UCSD-AML1 (cell line): ENCODE results near the gene SYF2.

Experiments used
- DNase-seq: peaks from one replicate; lab custom pipeline; 2025; ENCODE audit not compliant: unreplicated experiment; lab: John Stamatoyannopoulos, UW

SYF2 gene

GRCh38 chr1:25185409-25186160 is 46.7 kb downstream of the SYF2 start:
- DNase-seq, result no peak

DNA sequence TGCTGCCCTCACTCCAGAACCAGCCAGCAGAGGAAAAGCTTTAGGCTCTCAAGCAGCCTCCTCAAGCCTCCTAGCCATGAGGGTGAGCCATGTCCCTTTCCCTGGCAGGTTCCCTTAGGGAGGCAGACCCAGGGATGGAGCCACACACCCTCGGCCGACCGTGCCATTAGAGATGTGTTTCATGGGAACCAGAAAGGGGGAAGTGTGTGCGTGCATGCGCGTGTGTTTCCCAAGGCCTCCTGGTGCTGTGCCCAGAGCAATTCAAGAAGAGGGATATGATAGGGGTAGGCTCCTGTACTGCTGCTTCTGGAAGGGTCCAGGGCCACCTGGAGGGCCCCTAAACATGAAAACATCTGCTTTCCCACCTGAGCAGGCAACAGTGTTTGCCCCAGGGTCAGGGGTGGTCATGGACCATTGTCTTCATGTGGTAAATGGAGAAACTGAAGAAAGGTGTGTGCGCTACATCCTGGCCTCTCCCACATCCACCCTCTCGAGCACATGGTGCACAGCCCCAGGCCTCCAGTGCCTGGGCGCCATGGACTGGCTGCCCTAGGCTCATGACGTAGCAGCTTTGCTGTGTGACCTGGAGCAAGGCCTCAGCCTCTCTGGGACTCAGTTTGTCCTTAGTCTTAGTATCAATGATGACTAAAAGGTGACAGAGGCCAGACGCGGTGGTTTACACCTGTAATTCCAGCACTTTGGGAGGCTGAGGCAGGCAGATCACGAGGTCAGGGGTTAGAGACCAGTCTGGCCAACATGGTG is 48.1 kb downstream of the SYF2 start:
- DNase-seq, result no peak

DNA sequence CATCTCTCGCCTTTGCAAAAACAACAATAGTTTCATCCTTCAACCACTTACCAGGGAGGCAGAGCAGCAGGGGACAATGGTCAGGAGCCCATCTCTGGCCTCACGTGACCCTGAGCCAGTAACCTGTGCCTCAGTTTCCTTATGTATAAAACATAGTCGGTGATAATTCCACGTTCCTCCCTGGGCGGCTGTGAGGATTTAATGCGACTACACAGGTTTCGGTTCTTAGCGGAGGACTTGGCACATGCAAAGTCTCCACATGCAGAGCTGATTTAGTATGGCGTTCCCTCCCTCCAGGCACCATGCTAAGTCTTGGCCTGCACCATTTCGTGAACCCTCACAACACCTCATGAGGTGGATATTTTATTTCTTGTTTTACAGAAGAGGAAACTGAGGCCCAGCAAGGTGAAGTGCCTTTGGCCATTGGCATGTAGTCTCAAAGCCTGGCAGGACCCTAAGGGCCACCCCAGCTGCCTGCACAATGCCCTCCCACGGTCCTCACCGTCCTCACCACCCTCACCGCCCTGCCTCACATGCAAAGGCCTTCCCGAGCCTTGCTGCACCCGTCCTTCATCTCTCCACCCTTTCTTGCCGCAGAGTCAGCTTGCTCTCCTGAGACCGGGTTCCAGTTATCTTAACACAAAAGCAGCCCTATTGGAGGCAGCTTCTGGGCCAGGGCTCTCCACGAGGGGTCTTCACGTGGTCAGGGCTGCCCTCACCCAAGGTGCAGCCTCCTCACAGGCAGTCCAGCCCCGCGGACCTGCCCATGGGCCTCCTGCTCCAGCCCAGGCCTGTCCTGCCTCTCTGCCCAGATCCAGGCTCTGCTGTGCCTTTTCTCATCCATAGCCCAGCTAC is 48.9 kb downstream of the SYF2 start:
- no peak for DNase-seq

GRCh38 chr1:25182629-25183028 is 49.7 kb downstream of the SYF2 start:
- no peak for DNase-seq

GRCh38 chr1:25180996-25181395 is 51.3 kb downstream of the SYF2 start:
- DNase-seq, result no peak

GRCh38 chr1:25178917-25179561 is 53.3 kb downstream of the SYF2 start:
- no peak for DNase-seq

DNA sequence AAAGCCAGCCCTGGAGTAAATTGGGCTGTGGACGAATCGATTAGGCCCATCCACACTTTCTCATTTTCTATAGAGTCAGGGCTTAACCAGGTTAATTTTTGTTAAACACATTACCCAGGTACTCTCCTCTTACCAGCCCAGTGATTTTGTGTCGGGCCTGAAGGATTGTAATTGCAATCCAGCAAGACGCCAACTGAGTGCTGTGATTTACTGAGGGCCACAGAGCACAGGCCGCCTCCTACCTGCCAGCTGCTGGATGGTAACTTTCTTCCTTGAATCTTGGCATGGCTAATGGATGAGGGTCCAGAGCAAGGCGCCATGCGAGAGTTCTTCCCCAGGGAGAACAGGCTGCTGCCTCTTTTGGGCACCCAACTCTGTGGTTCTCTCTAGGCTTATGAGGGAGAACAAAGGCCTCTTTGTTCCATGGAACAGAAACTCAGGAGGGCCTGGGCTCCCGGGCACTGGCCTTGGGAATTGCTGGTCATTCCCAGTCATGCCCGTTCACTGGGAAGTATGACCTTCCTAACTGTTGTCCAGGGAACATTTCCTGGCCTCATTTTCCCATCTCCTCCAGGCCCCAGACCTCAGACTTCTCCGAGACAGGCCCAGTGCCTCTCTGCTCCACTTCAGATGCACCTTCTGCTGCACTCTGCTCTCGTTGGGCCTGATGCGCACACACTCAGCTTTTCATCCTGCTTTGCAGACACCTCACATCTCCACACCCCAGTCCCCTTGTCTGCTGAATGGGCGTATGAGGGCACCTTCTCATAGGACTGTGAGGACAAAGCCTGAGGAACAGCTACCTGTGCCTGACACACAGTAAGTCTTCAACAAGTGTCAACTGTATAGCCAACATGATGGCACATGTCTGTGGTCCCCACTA is 57.3 kb downstream of the SYF2 start:
- DNase-seq, result no peak

- DNase-seq, result no peak
These were observed 58.0 kb downstream of the SYF2 start for GRCh38 chr1:25174363-25174729.

DNA sequence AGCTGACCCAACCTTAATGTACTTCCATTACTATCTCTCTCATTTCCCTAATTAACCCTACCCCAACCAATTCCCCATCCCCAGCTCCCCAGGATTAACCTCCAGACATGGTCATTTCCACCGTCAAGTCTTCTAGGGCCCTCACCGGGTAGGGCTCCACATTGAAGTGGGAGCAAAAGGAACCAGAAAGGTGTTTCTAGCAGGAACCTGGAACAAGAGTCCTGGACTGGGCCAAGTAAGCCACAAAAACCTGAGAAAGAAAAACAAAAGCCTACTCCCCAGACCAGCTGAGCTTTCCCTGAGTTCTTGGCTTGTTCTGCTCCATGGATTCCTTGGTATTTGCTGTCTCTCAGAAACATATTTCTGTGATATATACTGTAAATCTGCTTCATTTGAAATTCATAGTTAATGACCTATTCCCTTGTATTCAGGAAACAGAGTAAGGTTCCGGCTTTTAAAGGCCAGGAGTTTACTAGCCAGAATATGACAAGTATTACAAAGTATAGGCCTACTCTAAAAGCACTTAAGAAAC is 58.4 kb downstream of the SYF2 start:
- no peak for DNase-seq
